NOMO-1 treated with DMSO at 0.1 percent for 48 hours (cell line): Measurements from ENCODE around the gene WDR59.
"Not testable (repeated sequence)": the region's sequence is repeated elsewhere in the genome, so short reads cannot be mapped to it uniquely, and the experiment has no call there.

Experiments used
- DNase-seq: peaks from one replicate; lab custom pipeline; 2025; ENCODE audit not compliant: unreplicated experiment; lab: John Stamatoyannopoulos, UW

WDR59 gene

GRCh38 chr16:75012380-75013081 lies 27.6 kb upstream of the WDR59 start:
- no peak for DNase-seq

GRCh38 chr16:75011634-75012307 lies 26.8 kb upstream of the WDR59 start:
- DNase-seq: peak; percentile 45

DNA sequence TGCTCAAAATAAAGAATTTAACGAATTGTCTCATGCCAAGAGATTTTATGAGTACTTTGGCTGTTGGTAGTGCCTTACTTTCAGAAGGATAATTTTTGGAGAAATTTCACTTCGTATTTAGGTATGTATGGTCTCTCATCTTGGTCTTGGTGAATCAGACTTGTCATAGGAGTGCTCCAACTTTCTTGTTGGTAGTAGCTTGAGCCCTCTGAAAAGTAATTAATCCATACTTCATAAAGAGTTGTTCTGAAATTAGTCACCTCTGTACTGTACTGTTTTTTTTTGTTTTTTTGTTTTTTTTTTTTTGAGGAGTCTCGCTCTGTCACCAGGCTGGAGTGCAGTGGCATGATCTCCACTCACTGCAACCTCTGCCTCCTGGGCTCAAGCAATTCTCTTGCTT lies 25.5 kb upstream of the WDR59 start:
- no peak for DNase-seq

DNA sequence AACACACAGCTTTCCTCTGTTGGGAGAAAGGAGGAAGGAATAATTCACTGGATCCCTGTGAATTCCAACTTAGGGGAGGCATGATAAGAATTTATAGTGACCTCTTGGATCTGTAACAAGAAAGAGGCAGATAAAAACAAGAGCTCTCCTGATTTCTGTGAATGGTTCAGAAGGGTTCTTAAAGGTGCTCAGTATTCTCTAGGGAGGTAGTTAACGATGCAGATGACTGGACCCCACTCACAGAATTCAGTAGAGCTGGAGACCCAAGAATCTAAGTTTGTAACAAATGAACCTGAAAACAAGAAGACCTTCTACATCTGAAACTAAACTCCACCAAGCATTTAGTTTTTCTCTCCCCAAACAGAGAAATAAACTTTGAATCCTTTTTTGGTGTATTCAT lies 22.5 kb upstream of the WDR59 start:
- DNase-seq: no peak

GRCh38 chr16:75005697-75006096 lies 20.8 kb upstream of the WDR59 start:
- DNase-seq: no peak

GRCh38 chr16:75004460-75004859 lies 19.5 kb upstream of the WDR59 start:
- no peak for DNase-seq

DNA sequence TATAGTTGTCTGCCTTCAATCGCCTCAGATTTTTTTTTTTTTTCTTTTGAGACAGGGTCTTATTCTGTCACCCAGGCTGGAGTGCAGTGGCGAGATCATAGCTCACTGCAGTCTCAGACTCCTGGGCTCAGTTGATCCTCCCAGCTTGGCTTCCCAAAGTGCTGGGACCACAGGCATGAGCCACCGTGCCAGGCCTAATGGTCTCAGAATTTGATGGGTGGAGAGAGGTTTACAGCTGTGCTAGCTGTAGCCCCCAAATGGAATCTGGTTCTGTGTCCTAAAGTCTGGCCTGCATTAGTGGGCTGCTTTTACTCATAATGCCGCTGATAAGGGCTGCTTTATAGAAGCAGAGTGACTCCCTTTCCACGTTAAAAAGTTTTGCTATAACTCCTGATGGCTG lies 19.0 kb upstream of the WDR59 start:
- no peak for DNase-seq

GRCh38 chr16:75002474-75002873 lies 17.6 kb upstream of the WDR59 start:
- no peak for DNase-seq

GRCh38 chr16:75000481-75001081 lies 15.7 kb upstream of the WDR59 start:
- no peak for DNase-seq

GRCh38 chr16:74999609-75000480 lies 14.9 kb upstream of the WDR59 start:
- no peak for DNase-seq

GRCh38 chr16:74999219-74999608 lies 14.3 kb upstream of the WDR59 start:
- no peak for DNase-seq

- DNase-seq: peak; percentile 79
Measured at GRCh38 chr16:74998481-74999218, 13.7 kb upstream of the WDR59 start, which contains the start of gene ZNRF1. ZNRF1 (plus strand) TSS chr16:74999024; CDS start chr16:74999672, 648 bp downstream.

DNA sequence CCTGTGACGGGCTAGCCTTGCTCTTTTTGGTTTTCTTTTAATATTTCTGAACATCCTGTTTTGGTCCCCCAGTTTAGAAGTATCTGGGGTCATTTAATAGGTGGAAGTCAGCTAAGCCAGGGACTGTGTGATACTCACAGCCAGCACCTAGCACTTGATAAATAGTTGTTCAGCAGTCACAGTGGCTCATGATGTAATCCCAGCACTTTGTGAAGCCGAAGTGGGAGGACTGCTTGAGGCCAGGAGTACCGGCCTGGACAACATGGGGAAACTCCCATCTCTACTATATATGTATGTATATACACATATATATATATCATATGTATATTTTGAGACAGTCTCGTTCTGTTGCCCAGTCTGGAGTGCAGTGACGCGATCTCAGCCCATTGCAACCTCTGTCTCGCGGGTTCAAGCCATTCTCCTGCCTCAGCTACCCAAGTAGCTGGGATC lies 12.1 kb upstream of the WDR59 start:
- no peak for DNase-seq

DNA sequence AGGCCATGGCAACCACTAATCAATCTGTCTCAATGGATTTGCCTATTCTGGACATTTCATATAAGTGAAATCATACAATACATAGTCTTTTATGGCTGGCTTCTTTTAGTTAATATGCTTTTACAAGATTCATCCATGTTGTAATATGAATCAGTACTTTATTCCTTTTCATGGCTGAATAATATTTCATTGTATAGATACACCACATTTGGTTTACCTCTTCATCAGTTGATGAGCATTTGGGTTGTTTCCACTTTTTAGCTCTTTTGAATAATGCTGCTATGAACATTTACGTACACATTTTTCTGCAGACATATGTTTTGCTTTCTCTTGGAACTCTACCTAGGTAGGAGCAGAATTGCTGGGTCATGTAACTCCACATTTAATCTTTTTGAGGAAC lies 11.1 kb upstream of the WDR59 start:
- no peak for DNase-seq

- DNase-seq: no peak
Measured at GRCh38 chr16:74991593-74992403, 6.9 kb upstream of the WDR59 start.

- DNase-seq: no peak
Measured at GRCh38 chr16:74991268-74991592, 6.3 kb upstream of the WDR59 start.

DNA sequence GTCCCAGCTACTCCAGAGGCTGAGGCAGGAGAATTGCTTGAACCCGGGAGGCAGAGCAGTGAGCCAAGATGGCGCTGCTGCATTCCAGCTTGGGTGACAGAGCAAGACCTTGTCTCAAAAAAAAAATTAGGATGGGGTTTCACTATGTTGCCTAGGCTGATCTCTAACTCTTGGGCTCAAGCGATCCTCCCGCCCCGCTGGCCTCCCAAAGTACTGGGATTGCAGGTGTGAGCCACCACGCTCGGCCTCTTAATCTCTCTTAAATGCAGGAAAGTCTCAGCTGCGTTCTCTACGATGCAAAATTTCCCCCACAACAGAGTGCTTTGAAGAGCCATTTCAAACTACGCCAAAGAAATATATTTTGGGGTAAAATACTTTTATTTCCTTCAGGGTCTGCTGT lies 5.9 kb upstream of the WDR59 start:
- no peak for DNase-seq

- not testable (repeated sequence) for DNase-seq
Measured at GRCh38 chr16:74989864-74990263, 4.9 kb upstream of the WDR59 start.

- DNase-seq: no peak
Measured at GRCh38 chr16:74987027-74987681, 2.2 kb upstream of the WDR59 start.

- no peak for DNase-seq
Measured at GRCh38 chr16:74984194-74984528, 762 bp downstream of the WDR59 start.
